DOHH2 (cell line): Measurements from ENCODE around the gene C10orf105.

Experiments used
- CTCF ChIP-seq: fragments of 200-600 bp; sonication (generic); IDR thresholded peaks from one replicate; pipeline ENCODE4 v1.5.1; 2014; ENCODE audit warnings: antibody characterized with exemption, mild to moderate bottlenecking, low read depth, low read length; ENCODE audit not compliant: poor library complexity, severe bottlenecking
- EZH2phosphoT487 ChIP-seq: fragments of 200-600 bp; sonication (generic); IDR thresholded peaks from 2 replicates; pipeline ENCODE4 v1.6.1; 2017; ENCODE audit warnings: borderline replicate concordance, mild to moderate bottlenecking, antibody characterized with exemption, low read length, moderate library complexity, mixed read lengths

- TF ChIP-seq EZH2phosphoT487 (no peak), CTCF (no peak)
These were observed 7.1 kb upstream of the C10orf105 start for GRCh38 chr10:71726580-71727104.
